ENCODE data around the gene SEMA6B. TPM values are rescaled to one million over a fixed set of nuclear protein-coding genes. Genes with fewer than 3 reads are reported as not detected.

The SEMA6B gene
- total RNA-seq, 1 experiment from 2014 or later: 38.4 TPM

- no CpG with 5 or more reads among the region's 27 CpGs for WGBS (ENCODE audit: extremely low coverage, insufficient read length, low lambda C conversion rate)
- H3K36me3 Mint-ChIP-seq (ENCODE audit: insufficient read depth in 1 of 3, low read depth in 3 of 3): peaks cover 0 to 9% (median 1%) of the 10 kb centered on the region in 3 experiments; a peak in 4 of 7 replicates
- H3K4me3 Mint-ChIP-seq: no peak overlapping the region
Observed at GRCh38 chr19:4511300-4512054, 48.0 kb downstream of the SEMA6B start.

More at GRCh38 chr19:4511300-4512054, 48.0 kb downstream of the SEMA6B start:
- DNase-seq: no peak
- H3K4ac ChIP-seq (ENCODE audit: low read depth, low read length): no peak overlapping the region
- peaks cover 3% of the 10 kb centered on the region; the same call in 1 of the 2 replicates for H3K27me3 ChIP-seq (ENCODE audit: insufficient read depth, low read length)
- Mint-ChIP-seq H3K27ac (no peak overlapping the region), H3K4me1 (no peaks in the 10 kb centered on the region), H3K27me3 (ENCODE audit: low read depth) (peaks cover 90% of the 10 kb centered on the region), H3K9me3 (no peaks in the 10 kb centered on the region)
- H3T11ph ChIP-seq (ENCODE audit: low read length): no peak overlapping the region
- TF ChIP-seq CTCF (conservative IDR thresholded peaks at IDR 0.05): no peak
- no peak overlapping the region for H3K27ac ChIP-seq (ENCODE audit: insufficient read length, low read depth, low read length)
- no peak overlapping the region for H4K91ac ChIP-seq (ENCODE audit: insufficient read length, low read depth, low read length)
- H4K8ac ChIP-seq (replicated peaks; ENCODE audit: insufficient read length, low read depth, low read length): no peak overlapping the region
- no peak overlapping the region for H2AFZ ChIP-seq (ENCODE audit: low read length)
- no peaks in the 10 kb centered on the region for H4K20me1 ChIP-seq (ENCODE audit: control insufficient read depth, insufficient read depth, insufficient read length)
- H3K14ac ChIP-seq (ENCODE audit: insufficient read depth, low read length): no peak overlapping the region
- H3K9ac ChIP-seq (ENCODE audit: extremely low read depth, insufficient read length, low read length): no peak overlapping the region
- no peak overlapping the region for H3K4me2 ChIP-seq (ENCODE audit: insufficient read depth, insufficient read length, low read length)
- no peak overlapping the region for H4K5ac ChIP-seq (ENCODE audit: insufficient read length, low read depth, low read length)
- H2BK12ac ChIP-seq (ENCODE audit: insufficient read length, low read depth, low read length): no peak overlapping the region
- H3K23ac ChIP-seq (ENCODE audit: insufficient read length, low read depth, low read length): no peak overlapping the region
- no peak overlapping the region for H3K56ac ChIP-seq (ENCODE audit: insufficient read length, low read depth, low read length)
- H3K23me2 ChIP-seq (ENCODE audit: insufficient read length, low read depth, low read length, poor library complexity, severe bottlenecking): peaks cover 2% of the 10 kb centered on the region
- no peak overlapping the region for H3K18ac ChIP-seq (ENCODE audit: insufficient read length, low read depth, low read length)
- H3K79me2 ChIP-seq (ENCODE audit: insufficient read depth, low read length): no peaks in the 10 kb centered on the region
- H2BK15ac ChIP-seq (ENCODE audit: low read depth, low read length): no peak overlapping the region
- H3K79me1 ChIP-seq (ENCODE audit: insufficient read depth, low read depth, low read length, poor library complexity, severe bottlenecking): no peaks in the 10 kb centered on the region
- no peak overlapping the region for H2AK5ac ChIP-seq (ENCODE audit: insufficient read length, low read length)
- H2BK120ac ChIP-seq (ENCODE audit: low read depth, low read length, poor library complexity, severe bottlenecking): no peak overlapping the region
- H2BK20ac ChIP-seq (ENCODE audit: low read depth, low read length, poor library complexity, severe bottlenecking): no peak overlapping the region
- H3K4me1 ChIP-seq (ENCODE audit: insufficient read depth, low read length): no peaks in the 10 kb centered on the region
- no peak overlapping the region for H2BK5ac ChIP-seq (ENCODE audit: insufficient read length, low read length)
- no peaks in the 10 kb centered on the region for H3K9me3 ChIP-seq (ENCODE audit: control insufficient read depth, low read depth, low read length)

All from H9 (cell line).